ENCODE measurements around the gene PLA1A.
"Not testable (repeated sequence)": the region's sequence is repeated elsewhere in the genome, so short reads cannot be mapped to it uniquely, and the experiment has no call there.

Gene PLA1A

GRCh38 chr3:119676020-119676419, 78.3 kb downstream of the PLA1A start:
- in situ Hi-C loops (cut with HindIII; ENCODE audit: low sequenced_read_pairs), result no loop called here
- peak overlapping the region; percentile 67 for H3K4me3 ChIP-seq (ENCODE audit: low read depth, low read length)
- no peak for TF ChIP-seq CTCF (IDR thresholded peaks at IDR 0.05; ENCODE audit: low read depth, low read length)
- no peak for DNase-seq (ENCODE audit: low read depth, low spot score)

GRCh38 chr3:119676771-119677640, 79.3 kb downstream of the PLA1A start, which contains the start of gene COX17:
COX17 (minus strand) TSS chr3:119677406; CDS start chr3:119677310, 96 bp downstream.
- in situ Hi-C loops (cut with HindIII; ENCODE audit: low sequenced_read_pairs), result no loop called here
- no peak for TF ChIP-seq CTCF (IDR thresholded peaks at IDR 0.05; ENCODE audit: low read depth, low read length)
- peak; percentile 95 for DNase-seq (ENCODE audit: low read depth, low spot score)

GRCh38 chr3:119677641-119677934, 79.9 kb downstream of the PLA1A start:
- no peak for DNase-seq (ENCODE audit: low read depth, low spot score)
- TF ChIP-seq CTCF (IDR thresholded peaks at IDR 0.05; ENCODE audit: low read depth, low read length), result no peak
- peak overlapping the region; percentile 67 for H3K4me3 ChIP-seq (ENCODE audit: low read depth, low read length)
- in situ Hi-C loops (cut with HindIII; ENCODE audit: low sequenced_read_pairs), result no loop called here

More at GRCh38 chr3:119676771-119677640, 79.3 kb downstream of the PLA1A start, which contains the start of gene COX17:
- H3K4me3 ChIP-seq (ENCODE audit: low read depth, low read length), result peak within 1 kb of the TSS; percentile 67

- DNase-seq (ENCODE audit: low read depth, low spot score); H3K4me3 ChIP-seq (ENCODE audit: low read depth, low read length); in situ Hi-C loops (cut with HindIII; ENCODE audit: low sequenced_read_pairs): not testable (repeated sequence)
These were observed 80.5 kb downstream of the PLA1A start for GRCh38 chr3:119678209-119678608.

Measured in astrocyte of the spinal cord (primary cell).